ENCODE measurements around the gene PPP1R37. TPM values are rescaled to one million over a fixed set of nuclear protein-coding genes. Genes with fewer than 3 reads are reported as not detected.
A peak's percentile ranks its signal among the peaks of the same experiment; 100 is the strongest.

Gene PPP1R37
- total and polyA plus RNA-seq, 2 of the 13 experiments (the other 11 are each of a cell fraction or from before 2014, with no cell fraction given), result 9.0 to 14.3 TPM

DNA sequence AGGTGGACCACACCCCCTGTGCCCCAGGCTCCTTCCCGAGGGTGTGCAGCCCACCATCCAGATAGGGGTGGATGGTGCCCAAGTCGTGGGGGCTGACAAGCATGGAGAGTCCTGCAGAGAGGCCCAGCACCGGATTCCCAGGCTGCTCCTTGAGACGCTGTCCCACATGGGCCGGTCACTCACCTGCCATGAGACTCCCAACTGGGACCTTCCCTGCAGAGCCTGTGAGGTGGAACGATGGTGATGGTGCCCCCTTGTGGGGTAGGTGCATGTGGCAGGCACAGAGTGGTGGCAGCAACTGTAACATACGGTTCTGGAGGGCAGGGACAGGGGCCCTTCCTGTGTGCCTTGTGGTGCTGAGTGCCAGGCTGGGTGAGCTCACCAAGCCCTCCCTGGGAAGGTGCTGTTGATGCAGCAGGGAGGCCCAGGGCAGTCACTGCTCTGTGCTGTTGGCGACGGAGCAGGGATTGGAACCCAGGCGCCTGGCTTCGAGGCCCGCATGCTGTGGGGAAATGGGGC, 33.1 kb downstream of the PPP1R37 start (continued):
- TF ChIP-seq, protein P1, sequence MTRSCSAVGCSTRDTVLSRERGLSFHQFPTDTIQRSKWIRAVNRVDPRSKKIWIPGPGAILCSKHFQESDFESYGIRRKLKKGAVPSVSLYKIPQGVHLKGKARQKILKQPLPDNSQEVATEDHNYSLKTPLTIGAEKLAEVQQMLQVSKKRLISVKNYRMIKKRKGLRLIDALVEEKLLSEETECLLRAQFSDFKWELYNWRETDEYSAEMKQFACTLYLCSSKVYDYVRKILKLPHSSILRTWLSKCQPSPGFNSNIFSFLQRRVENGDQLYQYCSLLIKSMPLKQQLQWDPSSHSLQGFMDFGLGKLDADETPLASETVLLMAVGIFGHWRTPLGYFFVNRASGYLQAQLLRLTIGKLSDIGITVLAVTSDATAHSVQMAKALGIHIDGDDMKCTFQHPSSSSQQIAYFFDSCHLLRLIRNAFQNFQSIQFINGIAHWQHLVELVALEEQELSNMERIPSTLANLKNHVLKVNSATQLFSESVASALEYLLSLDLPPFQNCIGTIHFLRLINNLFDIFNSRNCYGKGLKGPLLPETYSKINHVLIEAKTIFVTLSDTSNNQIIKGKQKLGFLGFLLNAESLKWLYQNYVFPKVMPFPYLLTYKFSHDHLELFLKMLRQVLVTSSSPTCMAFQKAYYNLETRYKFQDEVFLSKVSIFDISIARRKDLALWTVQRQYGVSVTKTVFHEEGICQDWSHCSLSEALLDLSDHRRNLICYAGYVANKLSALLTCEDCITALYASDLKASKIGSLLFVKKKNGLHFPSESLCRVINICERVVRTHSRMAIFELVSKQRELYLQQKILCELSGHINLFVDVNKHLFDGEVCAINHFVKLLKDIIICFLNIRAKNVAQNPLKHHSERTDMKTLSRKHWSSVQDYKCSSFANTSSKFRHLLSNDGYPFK (CRISPR knock-in tag; IDR thresholded peaks at IDR 0.05; ENCODE audit: borderline replicate concordance), result no peak
- TF ChIP-seq RAD51 (IDR thresholded peaks at IDR 0.05; ENCODE audit: borderline replicate concordance) (no peak), GATAD2A (CRISPR knock-in tag; IDR thresholded peaks at IDR 0.05) (peak; percentile 55; the same call in 1 of the 2 replicates), MAFF (IDR thresholded peaks at IDR 0.05; ENCODE audit: low read depth, low read length) (no peak), HOXA7 (CRISPR knock-in tag; IDR thresholded peaks at IDR 0.05) (no peak), ATRX (CRISPR knock-in tag; IDR thresholded peaks at IDR 0.05; ENCODE audit: borderline replicate concordance) (no peak), TP53 (CRISPR knock-in tag; conservative IDR thresholded peaks at IDR 0.05) (no peak), PITX1 (CRISPR knock-in tag; IDR thresholded peaks at IDR 0.05) (0 out of 2 replicates have a peak, but pooled peaks have one; percentile 14), SAP130 (CRISPR knock-in tag; IDR thresholded peaks at IDR 0.05; ENCODE audit: low read depth) (peak; percentile 62; the same call in 1 of the 2 replicates), HHEX (CRISPR knock-in tag; IDR thresholded peaks at IDR 0.05) (no peak), HDAC2 (CRISPR knock-in tag; IDR thresholded peaks at IDR 0.05) (peak; percentile 37; the same call in 1 of the 2 replicates), ZNF558 (CRISPR knock-in tag; IDR thresholded peaks at IDR 0.05; ENCODE audit: borderline replicate concordance) (no peak), NONO (IDR thresholded peaks at IDR 0.05) (no peak), NONO (CRISPR knock-in tag; conservative IDR thresholded peaks at IDR 0.05) (0 out of 2 replicates have a peak, but pooled peaks have one; percentile 45), NCOR1 (IDR thresholded peaks at IDR 0.05; ENCODE audit: borderline replicate concordance, low read length) (no peak), SP1 (IDR thresholded peaks at IDR 0.05) (no peak), SP1 (CRISPR knock-in tag; IDR thresholded peaks at IDR 0.05) (peak; percentile 38; the same call in 1 of the 2 replicates), GATAD1 (CRISPR knock-in tag; IDR thresholded peaks at IDR 0.05) (0 out of 2 replicates have a peak, but pooled peaks have one; percentile 60), ZNF556 (CRISPR knock-in tag; IDR thresholded peaks at IDR 0.05; ENCODE audit: borderline replicate concordance) (0 out of 2 replicates have a peak, but pooled peaks have one; percentile 48), CCAR2 (optimal IDR thresholded peaks at IDR 0.05; ENCODE audit: low read depth, low read length) (no peak)
- TF ChIP-seq, protein P2, sequence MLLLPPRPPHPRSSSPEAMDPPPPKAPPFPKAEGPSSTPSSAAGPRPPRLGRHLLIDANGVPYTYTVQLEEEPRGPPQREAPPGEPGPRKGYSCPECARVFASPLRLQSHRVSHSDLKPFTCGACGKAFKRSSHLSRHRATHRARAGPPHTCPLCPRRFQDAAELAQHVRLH (CRISPR knock-in tag; IDR thresholded peaks at IDR 0.05; ENCODE audit: borderline replicate concordance, low read depth), result no peak
- TF ChIP-seq, protein P3, sequence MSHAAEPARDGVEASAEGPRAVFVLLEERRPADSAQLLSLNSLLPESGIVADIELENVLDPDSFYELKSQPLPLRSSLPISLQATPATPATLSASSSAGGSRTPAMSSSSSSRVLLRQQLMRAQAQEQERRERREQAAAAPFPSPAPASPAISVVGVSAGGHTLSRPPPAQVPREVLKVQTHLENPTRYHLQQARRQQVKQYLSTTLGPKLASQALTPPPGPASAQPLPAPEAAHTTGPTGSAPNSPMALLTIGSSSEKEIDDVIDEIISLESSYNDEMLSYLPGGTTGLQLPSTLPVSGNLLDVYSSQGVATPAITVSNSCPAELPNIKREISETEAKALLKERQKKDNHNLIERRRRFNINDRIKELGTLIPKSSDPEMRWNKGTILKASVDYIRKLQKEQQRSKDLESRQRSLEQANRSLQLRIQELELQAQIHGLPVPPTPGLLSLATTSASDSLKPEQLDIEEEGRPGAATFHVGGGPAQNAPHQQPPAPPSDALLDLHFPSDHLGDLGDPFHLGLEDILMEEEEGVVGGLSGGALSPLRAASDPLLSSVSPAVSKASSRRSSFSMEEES (CRISPR knock-in tag; IDR thresholded peaks at IDR 0.05), result 0 out of 2 replicates have a peak, but pooled peaks have one; percentile 41
- TF ChIP-seq, protein P4, sequence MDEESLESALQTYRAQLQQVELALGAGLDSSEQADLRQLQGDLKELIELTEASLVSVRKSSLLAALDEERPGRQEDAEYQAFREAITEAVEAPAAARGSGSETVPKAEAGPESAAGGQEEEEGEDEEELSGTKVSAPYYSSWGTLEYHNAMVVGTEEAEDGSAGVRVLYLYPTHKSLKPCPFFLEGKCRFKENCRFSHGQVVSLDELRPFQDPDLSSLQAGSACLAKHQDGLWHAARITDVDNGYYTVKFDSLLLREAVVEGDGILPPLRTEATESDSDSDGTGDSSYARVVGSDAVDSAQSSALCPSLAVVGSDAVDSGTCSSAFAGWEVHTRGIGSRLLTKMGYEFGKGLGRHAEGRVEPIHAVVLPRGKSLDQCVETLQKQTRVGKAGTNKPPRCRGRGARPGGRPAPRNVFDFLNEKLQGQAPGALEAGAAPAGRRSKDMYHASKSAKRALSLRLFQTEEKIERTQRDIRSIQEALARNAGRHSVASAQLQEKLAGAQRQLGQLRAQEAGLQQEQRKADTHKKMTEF (CRISPR knock-in tag; IDR thresholded peaks at IDR 0.05), result 0 out of 2 replicates have a peak, but pooled peaks have one; percentile 40
- TF ChIP-seq, protein P5, sequence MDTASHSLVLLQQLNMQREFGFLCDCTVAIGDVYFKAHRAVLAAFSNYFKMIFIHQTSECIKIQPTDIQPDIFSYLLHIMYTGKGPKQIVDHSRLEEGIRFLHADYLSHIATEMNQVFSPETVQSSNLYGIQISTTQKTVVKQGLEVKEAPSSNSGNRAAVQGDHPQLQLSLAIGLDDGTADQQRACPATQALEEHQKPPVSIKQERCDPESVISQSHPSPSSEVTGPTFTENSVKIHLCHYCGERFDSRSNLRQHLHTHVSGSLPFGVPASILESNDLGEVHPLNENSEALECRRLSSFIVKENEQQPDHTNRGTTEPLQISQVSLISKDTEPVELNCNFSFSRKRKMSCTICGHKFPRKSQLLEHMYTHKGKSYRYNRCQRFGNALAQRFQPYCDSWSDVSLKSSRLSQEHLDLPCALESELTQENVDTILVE (CRISPR knock-in tag; IDR thresholded peaks at IDR 0.05), result no peak

Measured in HepG2 (cell line).